B cell (primary cell): Measurements from ENCODE around the gene SGCD. TPM values are rescaled to one million over a fixed set of nuclear protein-coding genes. Genes with fewer than 3 reads are reported as not detected.

ENCODE experiments used
- ATAC-seq: fragments of 200-7000 bp; cut with Tn5 transposase; one replicate; pipeline ENCODE4 v1.10.0; 2021; ENCODE audit warnings: low read depth, mild to moderate bottlenecking, moderate number of reproducible peaks, moderate library complexity
- CTCF ChIA-PET: fragments of 350-600 bp; sonication (Branson Sonifier 250); formaldehyde crosslinking; loops from one replicate; lab custom pipeline; 2021; ENCODE audit warnings: antibody characterized with exemption, inconsistent platforms; lab: Charles Lee
- POLR2A ChIA-PET: fragments of 350-600 bp; sonication (Branson Sonifier 250); formaldehyde crosslinking; loops from one replicate; lab custom pipeline; 2021; ENCODE audit warnings: antibody characterized with exemption; lab: Charles Lee
- DNase-seq: peaks from one replicate; pipeline ENCODE4 v3.0.0; 2013
- H2AFZ ChIP-seq: 2 replicates; pipeline ENCODE4 v1.6.1; 2012; ENCODE audit warnings: mild to moderate bottlenecking, low read depth, low read length; ENCODE audit not compliant: insufficient read depth, poor library complexity, severe bottlenecking
- H3K27ac ChIP-seq, 2 donors: 1 replicate in 1 of 2; 2 replicates in 1 of 2; pipeline ENCODE4 v1.5.1; 2012 to 2013; ENCODE audit warnings: low read length in 2 of 2, mild to moderate bottlenecking in 2 of 2, moderate library complexity in 1 of 2
- H3K27me3 ChIP-seq, 4 experiments: fragments of 200-600 bp in 1 of 4; sonication (generic) in 1 of 4; replicated peaks in 1 of 4; 1 replicate in 2 of 4; 2 replicates in 2 of 4; pipeline versions ENCODE4 v1.6.1 to v1.7.0; 2013 to 2016; ENCODE audit warnings: low read length in 3 of 4, mild to moderate bottlenecking in 2 of 4, mixed read lengths in 1 of 4, moderate library complexity in 1 of 4; ENCODE audit not compliant: insufficient read depth in 4 of 4, control insufficient read depth in 3 of 4; ENCODE audit errors: control extremely low read depth in 1 of 4
- H3K36me3 ChIP-seq, 2 experiments: replicated peaks in 1 of 2; 1 replicate in 1 of 2; 2 replicates in 1 of 2; pipeline versions ENCODE4 v1.6.1 to v1.7.1; 2013; ENCODE audit warnings: low read length in 1 of 2; ENCODE audit not compliant: insufficient read depth in 2 of 2, control insufficient read depth in 1 of 2; ENCODE audit errors: control extremely low read depth in 1 of 2, extremely low read depth in 1 of 2
- H3K4me1 ChIP-seq, 2 donors: fragments of 200-600 bp in 1 of 2; sonication (generic) in 1 of 2; 1 replicate in 1 of 2; 2 replicates in 1 of 2; pipeline versions ENCODE4 v1.5.1 to v1.6.1; 2013 to 2017; ENCODE audit warnings: low read length in 2 of 2; ENCODE audit not compliant: control insufficient read depth in 2 of 2, insufficient read depth in 2 of 2
- H3K4me2 ChIP-seq: replicated peaks from 2 replicates; pipeline ENCODE3; 2012; ENCODE audit warnings: mild to moderate bottlenecking, low read depth, low read length; ENCODE audit not compliant: poor library complexity, severe bottlenecking
- H3K4me3 ChIP-seq, 5 experiments: fragments of 200-600 bp in 1 of 5; sonication (generic) in 1 of 5; 1 replicate in 3 of 5; 2 replicates in 2 of 5; pipeline versions ENCODE4 v1.5.1 to v1.7.0; 2011 to 2016; ENCODE audit warnings: low read length in 4 of 5, mild to moderate bottlenecking in 4 of 5, low read depth in 2 of 5, control low read depth in 1 of 5, moderate library complexity in 1 of 5; ENCODE audit not compliant: insufficient read depth in 1 of 5; ENCODE audit errors: control extremely low read depth in 1 of 5, extremely low read depth in 1 of 5
- H3K79me2 ChIP-seq: fragments of 200-600 bp; sonication (generic); one replicate; pipeline ENCODE4 v1.6.0; 2016; ENCODE audit warnings: low read length; ENCODE audit not compliant: control insufficient read depth, insufficient read depth
- H3K9ac ChIP-seq: fragments of 200-600 bp; sonication (generic); 2 replicates; pipeline ENCODE4 v1.6.1; 2017; ENCODE audit warnings: mild to moderate bottlenecking, low read length, moderate library complexity
- H3K9me3 ChIP-seq, 3 donors: one replicate each; pipeline versions ENCODE4 v1.6.1 to v1.7.1; 2013; ENCODE audit warnings: low read length in 2 of 3; ENCODE audit not compliant: control insufficient read depth in 2 of 3, insufficient read depth in 1 of 3; ENCODE audit errors: control extremely low read depth in 1 of 3
- H4K20me1 ChIP-seq: 2 replicates; pipeline ENCODE4 v1.6.0; 2012; ENCODE audit warnings: mild to moderate bottlenecking, low read length; ENCODE audit not compliant: insufficient read depth, control insufficient read depth, poor library complexity, severe bottlenecking
- H3K27ac Mint-ChIP-seq: one replicate; pipeline ENCODE4 v1.8.0; 2021; ENCODE audit warnings: mixed read lengths
- H3K27me3 Mint-ChIP-seq: one replicate; pipeline ENCODE4 v1.8.0; 2021; ENCODE audit warnings: mixed read lengths
- H3K4me1 Mint-ChIP-seq: one replicate; pipeline ENCODE4 v1.8.0; 2021; ENCODE audit warnings: mixed read lengths
- H3K4me3 Mint-ChIP-seq: one replicate; pipeline ENCODE4 v1.8.0; 2021; ENCODE audit warnings: mixed read lengths
- H3K9me3 Mint-ChIP-seq: one replicate; pipeline ENCODE4 v1.8.0; 2022; ENCODE audit warnings: mixed read lengths; ENCODE audit not compliant: insufficient read depth
- CTCF ChIP-seq: fragments of 200-600 bp; IDR thresholded peaks from one replicate; pipeline ENCODE4 v1.8.0; 2022; ENCODE audit warnings: antibody characterized with exemption, mild to moderate bottlenecking
- EZH2 ChIP-seq: IDR thresholded peaks from 2 replicates; pipeline ENCODE4 v1.6.1; 2012; ENCODE audit warnings: borderline replicate concordance, low read depth, mild to moderate bottlenecking, moderate library complexity, low read length; ENCODE audit not compliant: insufficient read depth, poor library complexity, severe bottlenecking
- WGBS: methylation state at CpG from one replicate; pipeline ENCODE4 v1.1.5; 2013; ENCODE audit warnings: missing lambda C conversion rate; ENCODE audit not compliant: insufficient coverage; 5-methylcytosine and 5-hydroxymethylcytosine counted together
- intact Hi-C: fragments of 100-400 bp; cut with micrococcal nuclease; formaldehyde crosslinking; loops from one replicate; pipeline ENCODE4 v1.10.0; 2022
- polyA plus RNA-seq: library from polyadenylated mRNA; depleted of rRNA; stranded (reverse); fragments of >200 nt; gene quantifications from 2 replicates; pipeline ENCODE4 v1.2.3, GENCODE V29; 2012
- total RNA-seq, 2 donors: library from RNA; stranded (reverse); fragments of 120-200 nt in 1 of 2; gene quantifications; 1 replicate in 1 of 2; 2 replicates in 1 of 2; pipeline versions ENCODE4 v1.2.3 to v1.2.4, GENCODE V29; 2013 to 2022

The SGCD gene
- total and polyA plus RNA-seq, 2 donors (not counting 1 experiment from before 2014, with no cell fraction given): not detected

- ChIA-PET POLR2A (interaction anchor here (0.6 kb wide), 1 partner anchor 18 kb away, joined by 3 read pairs; no protein-coding TSS in a partner anchor), CTCF (no interaction called here)
- H3K4me1 ChIP-seq: no peaks in the 10 kb centered on the region
- no peak overlapping the region for H3K27ac ChIP-seq
- intact Hi-C loops: no loop called here
- TF ChIP-seq CTCF: no peak
- no peak for TF ChIP-seq EZH2
- Mint-ChIP-seq H3K27ac (no peak overlapping the region), H3K27me3 (no peaks in the 10 kb centered on the region), H3K4me1 (no peaks in the 10 kb centered on the region), H3K9me3 (no peaks in the 10 kb centered on the region), H3K4me3 (no peak overlapping the region)
- DNase-seq: no peak
- WGBS: 94% methylated on average over 8 of the region's 11 CpGs
- no peaks in the 10 kb centered on the region for H3K27me3 ChIP-seq
- no peak overlapping the region for H3K4me2 ChIP-seq
- H3K9ac ChIP-seq: no peak overlapping the region
- H3K9me3 ChIP-seq: no peaks in the 10 kb centered on the region
- H3K36me3 ChIP-seq: no peaks in the 10 kb centered on the region
- H2AFZ ChIP-seq: no peak overlapping the region
- no peak overlapping the region for H3K4me3 ChIP-seq
- ATAC-seq: no peak
- H3K79me2 ChIP-seq: no peaks in the 10 kb centered on the region
- no peaks in the 10 kb centered on the region for H4K20me1 ChIP-seq
These were observed 69.3 kb downstream of the SGCD start for GRCh38 chr5:156396063-156396829.

- Mint-ChIP-seq H3K4me3 (no peak overlapping the region), H3K9me3 (no peaks in the 10 kb centered on the region), H3K4me1 (peaks cover 1% of the 10 kb centered on the region), H3K27ac (no peak overlapping the region), H3K27me3 (no peaks in the 10 kb centered on the region)
- CTCF ChIA-PET: no interaction called here
- POLR2A ChIA-PET: no interaction called here
- no peak overlapping the region for H2AFZ ChIP-seq
- no peaks in the 10 kb centered on the region for H3K36me3 ChIP-seq
- ATAC-seq (no peak), DNase-seq (no peak)
- no peaks in the 10 kb centered on the region for H3K27me3 ChIP-seq
- H3K27ac ChIP-seq: no peak overlapping the region
- TF ChIP-seq CTCF (no peak), EZH2 (no peak)
- WGBS: 100% methylated on average over 1 of the region's 2 CpGs
- peaks cover 2 to 3% of the 10 kb centered on the region in 2 donors for H3K4me1 ChIP-seq
- no peaks in the 10 kb centered on the region for H3K79me2 ChIP-seq
- no peaks in the 10 kb centered on the region for H4K20me1 ChIP-seq
- H3K4me2 ChIP-seq: no peak overlapping the region
- no peak overlapping the region for H3K4me3 ChIP-seq
- no peaks in the 10 kb centered on the region for H3K9me3 ChIP-seq
- intact Hi-C loops: no loop called here
- H3K9ac ChIP-seq: no peak overlapping the region
These were observed 69.8 kb downstream of the SGCD start for GRCh38 chr5:156396830-156397081.
